Measurements from ENCODE around the gene RPL19.
A peak's percentile ranks its signal among the peaks of the same experiment; 100 is the strongest.

Gene RPL19

DNA sequence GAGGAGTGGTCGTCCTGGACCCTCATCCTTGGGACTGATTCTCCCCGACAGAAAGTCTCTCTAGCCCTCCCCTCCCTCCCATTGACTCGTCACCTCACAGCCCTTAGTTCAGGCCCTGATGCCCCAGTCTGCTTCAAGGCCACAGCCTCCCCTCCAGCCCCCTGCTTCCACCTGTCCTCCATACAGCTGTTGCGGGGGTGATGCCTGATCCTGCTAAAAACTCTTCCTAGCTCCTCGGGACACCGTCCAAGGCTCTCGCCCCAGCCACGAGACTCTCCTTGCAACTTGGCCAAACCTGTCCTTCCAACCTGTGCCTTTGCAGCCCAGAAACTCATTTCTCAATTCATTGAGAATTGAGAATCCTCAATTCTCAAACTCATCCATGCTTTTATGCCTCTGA, 18.8 kb downstream of the RPL19 start:
- intact Hi-C loops (cut with DNase I), result no loop called here
- DNase-seq, result no peak

GRCh38 chr17:39219647-39220154, 19.6 kb downstream of the RPL19 start:
- peak in 28 of 42 donors; percentile 28 to 77 (median 59) for DNase-seq
- intact Hi-C loops (cut with DNase I), result no loop called here

- intact Hi-C loops (cut with DNase I), result no loop called here
These were observed 21.5 kb downstream of the RPL19 start for GRCh38 chr17:39221572-39221971.

GRCh38 chr17:39222151-39222550, 22.1 kb downstream of the RPL19 start:
- DNase-seq, result no peak
- intact Hi-C loops (cut with DNase I), result no loop called here

More at GRCh38 chr17:39221572-39221971, 21.5 kb downstream of the RPL19 start:
- DNase-seq, result no peak

- intact Hi-C loops (cut with DNase I), result no loop called here
- DNase-seq, result no peak
These were observed 23.1 kb downstream of the RPL19 start for GRCh38 chr17:39222866-39223834.

- DNase-seq, result peak in 6 of 42 donors; percentile 23 to 61 (median 36)
- intact Hi-C loops (cut with DNase I), result no loop called here
These were observed 24.1 kb downstream of the RPL19 start for GRCh38 chr17:39223907-39224777.

GRCh38 chr17:39224778-39225307, 24.8 kb downstream of the RPL19 start:
- intact Hi-C loops (cut with DNase I), result no loop called here
- peak in 10 of 42 donors; percentile 21 to 56 (median 42) for DNase-seq

DNA sequence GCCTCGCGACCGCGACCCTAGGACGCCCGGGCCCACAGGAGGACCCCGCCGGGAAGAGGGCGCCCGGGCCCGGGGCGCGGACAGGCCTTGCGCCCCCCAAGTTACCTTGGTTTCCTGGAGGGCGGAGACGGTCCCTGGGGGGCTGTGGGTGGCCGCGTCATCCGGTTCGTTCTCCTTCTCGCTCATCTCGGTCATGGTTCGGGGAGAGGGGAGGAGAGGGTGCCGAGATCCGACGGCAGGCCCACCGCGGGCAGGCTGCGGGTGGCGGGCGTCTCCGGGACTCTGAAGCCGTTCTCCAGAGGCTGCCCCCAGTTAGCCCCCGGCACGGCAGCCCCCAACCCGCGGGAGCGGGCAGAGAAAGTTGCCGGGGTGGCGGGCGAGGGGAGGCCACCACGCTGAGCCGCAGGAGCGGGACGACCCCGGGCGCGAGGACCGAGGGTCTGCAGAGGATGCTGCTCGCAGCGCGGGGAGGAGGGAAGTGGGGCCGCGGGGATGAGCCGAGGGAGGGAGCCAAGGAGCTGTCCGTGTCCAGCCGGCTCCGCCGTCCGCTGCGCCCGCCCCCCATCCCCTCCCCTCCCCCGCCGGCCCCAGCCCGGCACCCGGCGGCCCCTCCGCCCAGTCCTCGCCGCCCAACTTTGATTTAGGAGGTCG, 25.4 kb downstream of the RPL19 start, which contains the start of gene STAC2:
Gene STAC2, minus strand, starts transcription at position 638 of the 651 bp plus-strand sequence. Its CDS starts 443 bp downstream, at position 195.
- intact Hi-C loops (cut with DNase I), result no loop called here
- DNase-seq, result no peak

- intact Hi-C loops (cut with DNase I), result no loop called here
- DNase-seq, result peak; percentile 54 to 95 (median 86)
These were observed 26.0 kb downstream of the RPL19 start for GRCh38 chr17:39225959-39226683.

- DNase-seq, result no peak
- intact Hi-C loops (cut with DNase I), result no loop called here
These were observed 27.4 kb downstream of the RPL19 start for GRCh38 chr17:39227364-39227919.

DNA sequence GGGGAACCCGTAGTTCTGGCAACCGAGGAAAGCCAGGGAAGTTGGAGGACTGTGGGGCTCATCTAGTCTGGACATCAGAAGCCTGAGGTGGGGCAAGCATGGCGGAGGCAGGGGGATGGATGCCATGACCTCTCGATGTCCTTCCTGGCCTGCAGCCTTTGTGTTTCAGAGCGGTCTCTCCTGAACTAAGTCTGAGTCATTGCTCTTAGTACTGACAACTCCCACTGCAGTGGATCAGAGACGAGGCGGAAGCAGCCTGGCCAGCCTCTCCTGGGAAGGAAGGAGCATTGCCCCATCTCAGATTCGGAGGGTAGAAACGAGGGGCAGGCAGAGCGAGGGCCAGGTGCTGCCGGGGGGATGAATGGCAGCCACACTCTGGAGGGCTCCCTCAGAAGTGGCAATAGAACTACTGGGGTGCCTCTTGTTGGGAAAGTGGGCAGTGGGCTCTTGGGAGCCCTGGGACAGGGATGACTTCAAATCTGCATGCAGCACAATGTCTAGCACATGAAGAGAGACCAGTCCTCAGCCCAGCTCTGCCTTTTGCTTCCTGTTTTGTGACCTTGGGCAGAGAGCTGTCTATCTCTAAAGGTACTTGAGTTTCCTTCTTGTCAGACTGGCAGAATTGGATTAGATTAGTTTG, 29.3 kb downstream of the RPL19 start:
- intact Hi-C loops (cut with DNase I), result no loop called here
- DNase-seq, result no peak

GRCh38 chr17:39230361-39230760, 30.3 kb downstream of the RPL19 start:
- intact Hi-C loops (cut with DNase I), result no loop called here
- DNase-seq, result no peak

- DNase-seq, result no peak
- intact Hi-C loops (cut with DNase I), result no loop called here
These were observed 31.0 kb downstream of the RPL19 start for GRCh38 chr17:39231091-39231561.

- intact Hi-C loops (cut with DNase I), result no loop called here
These were observed 31.8 kb downstream of the RPL19 start for GRCh38 chr17:39231591-39232551.

DNA sequence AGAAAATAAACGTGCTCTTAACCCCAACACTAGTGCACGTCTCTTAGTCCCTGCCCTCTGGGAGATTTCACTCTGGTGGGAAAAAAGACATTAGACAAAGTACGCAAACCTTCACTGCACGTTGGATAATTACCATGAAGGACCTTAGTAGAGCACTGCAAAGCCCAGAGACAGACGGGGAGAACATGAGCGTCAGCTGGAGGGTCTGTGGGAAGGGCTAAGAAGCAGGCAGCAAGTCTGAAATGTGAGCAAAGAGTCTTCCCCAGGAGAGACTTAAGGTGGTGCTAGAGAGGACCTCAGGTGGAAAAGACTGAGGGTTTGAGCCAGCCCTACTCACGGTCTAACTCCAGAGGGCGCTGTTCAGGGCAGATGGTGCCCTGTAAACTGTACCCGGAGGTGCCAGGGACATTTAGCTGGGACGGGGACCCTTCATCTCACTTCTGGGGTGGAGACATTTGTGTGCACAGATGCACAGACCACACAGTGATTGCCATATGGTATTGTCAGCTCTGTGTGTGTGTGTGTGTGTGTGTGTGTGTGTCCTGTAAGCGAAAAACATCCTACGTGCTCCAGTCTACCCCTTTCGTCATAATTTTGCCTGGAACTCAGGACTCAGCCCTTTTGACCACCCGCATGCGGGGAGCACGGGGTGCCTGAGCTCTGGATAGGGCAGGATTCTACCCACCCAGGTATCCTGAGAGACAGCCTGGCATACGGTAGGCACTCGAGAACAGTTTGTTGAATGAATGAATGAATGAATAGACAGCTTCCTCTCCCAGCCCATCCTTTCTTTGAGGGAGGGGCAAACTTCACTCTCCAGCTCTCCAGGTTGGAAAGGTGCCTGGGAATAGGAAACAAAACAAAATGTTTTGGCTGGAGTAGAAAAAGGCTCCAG, 35.7 kb downstream of the RPL19 start:
- DNase-seq, result peak in 15 of 42 donors; percentile 31 to 70 (median 54)
- intact Hi-C loops (cut with DNase I), result no loop called here

More at GRCh38 chr17:39231591-39232551, 31.8 kb downstream of the RPL19 start:
- peak in 39 of 42 donors; percentile 44 to 82 (median 63) for DNase-seq
